ENCODE measurements around the gene AP4E1. TPM values are rescaled to one million over a fixed set of nuclear protein-coding genes. Genes with fewer than 3 reads are reported as not detected.

The AP4E1 gene
- total and polyA plus RNA-seq, 4 experiments from 2014 or later: 3.0 to 15.2 (median 9.1) TPM

DNA sequence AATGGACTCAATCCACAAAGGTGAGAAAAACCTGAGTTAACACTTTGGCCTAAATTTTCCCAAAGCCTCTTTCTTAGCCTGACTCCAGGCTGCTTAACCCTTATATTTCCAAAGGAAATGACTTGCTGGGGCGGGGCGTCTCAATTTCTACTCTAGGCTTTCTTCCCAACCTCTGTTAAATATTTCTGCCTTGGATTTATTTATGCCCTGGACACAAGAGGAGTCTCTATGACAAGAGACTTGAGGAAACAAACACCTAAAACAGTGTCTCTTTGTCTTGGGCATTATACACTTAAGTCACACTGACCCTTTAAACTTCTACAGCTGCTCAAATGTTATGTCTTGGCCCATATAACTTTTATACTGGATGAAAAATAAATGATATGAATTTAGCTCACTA is 28.3 kb upstream of the AP4E1 start:
- Histone ChIP-seq H3K4me3 (ENCODE audit: low read length in 2 of 2) (no peak overlapping the region), H3K27ac (ENCODE audit: low read depth, low read length) (no peak overlapping the region), H3K9me3 (ENCODE audit: control insufficient read depth in 1 of 2, low read length in 2 of 2) (no peaks in the 10 kb centered on the region), H3K36me3 (ENCODE audit: insufficient read depth, low read length) (no peaks in the 10 kb centered on the region), H3K4me1 (ENCODE audit: insufficient read depth, low read length) (peaks cover 28% of the 10 kb centered on the region), H3K27me3 (ENCODE audit: insufficient read depth, low read length) (no peaks in the 10 kb centered on the region)
- DNase-seq: no peak
- Mint-ChIP-seq H3K4me3 (peak overlapping the region in 2 of 8 donors; percentile 41 to 49), H3K36me3 (no peaks in the 10 kb centered on the region), H3K27me3 (no peaks in the 10 kb centered on the region), H3K27ac (peak overlapping the region in 6 of 7 donors; percentile 31 to 85 (median 80)), H3K9me3 (peaks cover 0 to 2% (median 0%) of the 10 kb centered on the region in 8 donors), H3K4me1 (peaks cover 18 to 65% (median 34%) of the 10 kb centered on the region in 4 donors)
- ChIA-PET CTCF (ENCODE audit: partially characterized antibody) (interaction anchor here (1.0 to 3.4 kb wide), 4 partner anchors 11 to 205 kb away, joined by 3 to 16 read pairs (median 8); partner anchors contain the start of gene AP4E1), POLR2A (ENCODE audit: partially characterized antibody) (interaction anchor here (0.9 to 1.0 kb wide), 2 partner anchors 27 to 194 kb away, joined by 5 to 7 read pairs; partner anchors contain the start of gene TRPM7)
- intact Hi-C loops (cut with micrococcal nuclease): loop anchor here (1.0 kb wide), 1 partner anchor 27 kb away; no protein-coding TSS in a partner anchor

DNA sequence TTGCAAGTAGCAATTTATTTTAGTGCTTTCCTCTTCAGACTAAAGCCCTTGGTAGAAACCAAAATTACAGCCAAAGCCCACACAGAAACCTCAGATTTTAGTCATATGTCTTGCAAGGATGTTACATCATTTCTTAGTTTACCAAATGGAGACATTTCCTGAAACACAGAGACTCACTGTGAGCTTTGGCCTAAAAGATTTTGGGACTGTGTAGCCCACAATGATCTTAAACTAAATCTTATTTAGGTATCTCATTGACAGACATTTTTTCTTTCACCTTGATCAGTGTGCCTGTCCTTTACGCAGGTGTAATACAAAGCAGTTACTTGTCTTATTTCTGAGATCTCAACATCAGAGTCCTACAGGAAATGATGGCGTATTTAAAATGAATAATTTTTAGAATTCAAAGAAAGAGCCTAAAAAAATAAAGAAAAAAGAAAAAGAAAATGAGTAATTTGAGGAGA is 27.8 kb upstream of the AP4E1 start:
- Histone ChIP-seq H3K4me1 (ENCODE audit: insufficient read depth, low read length) (peaks cover 31% of the 10 kb centered on the region), H3K36me3 (ENCODE audit: insufficient read depth, low read length) (no peaks in the 10 kb centered on the region), H3K9me3 (ENCODE audit: control insufficient read depth in 1 of 2, low read length in 2 of 2) (no peaks in the 10 kb centered on the region), H3K4me3 (ENCODE audit: low read length in 2 of 2) (no peak overlapping the region), H3K27me3 (ENCODE audit: insufficient read depth, low read length) (no peaks in the 10 kb centered on the region), H3K27ac (ENCODE audit: low read depth, low read length) (no peak overlapping the region)
- peak in 3 of 5 donors; percentile 26 to 33 (median 30) for DNase-seq
- CTCF ChIA-PET (ENCODE audit: partially characterized antibody): interaction anchor here (1.0 to 3.4 kb wide), 4 partner anchors 11 to 205 kb away, joined by 3 to 16 read pairs (median 8); partner anchors contain the start of gene AP4E1
- no peaks in the 10 kb centered on the region for H3K27me3 Mint-ChIP-seq
- POLR2A ChIA-PET (ENCODE audit: partially characterized antibody): interaction anchor here (0.9 to 1.0 kb wide), 2 partner anchors 27 to 194 kb away, joined by 5 to 7 read pairs; partner anchors contain the start of gene TRPM7
- intact Hi-C loops (cut with micrococcal nuclease): loop anchor here (1.0 kb wide), 1 partner anchor 27 kb away; no protein-coding TSS in a partner anchor
- H3K9me3 Mint-ChIP-seq: peaks cover 0 to 2% (median 0%) of the 10 kb centered on the region in 8 donors
- peak overlapping the region in 6 of 7 donors; percentile 31 to 85 (median 80) for H3K27ac Mint-ChIP-seq
- peak overlapping the region in 3 of 8 donors; percentile 10 to 49 (median 41) for H3K4me3 Mint-ChIP-seq
- peaks cover 20 to 70% (median 38%) of the 10 kb centered on the region in 4 donors for H3K4me1 Mint-ChIP-seq
- no peaks in the 10 kb centered on the region for H3K36me3 Mint-ChIP-seq

DNA sequence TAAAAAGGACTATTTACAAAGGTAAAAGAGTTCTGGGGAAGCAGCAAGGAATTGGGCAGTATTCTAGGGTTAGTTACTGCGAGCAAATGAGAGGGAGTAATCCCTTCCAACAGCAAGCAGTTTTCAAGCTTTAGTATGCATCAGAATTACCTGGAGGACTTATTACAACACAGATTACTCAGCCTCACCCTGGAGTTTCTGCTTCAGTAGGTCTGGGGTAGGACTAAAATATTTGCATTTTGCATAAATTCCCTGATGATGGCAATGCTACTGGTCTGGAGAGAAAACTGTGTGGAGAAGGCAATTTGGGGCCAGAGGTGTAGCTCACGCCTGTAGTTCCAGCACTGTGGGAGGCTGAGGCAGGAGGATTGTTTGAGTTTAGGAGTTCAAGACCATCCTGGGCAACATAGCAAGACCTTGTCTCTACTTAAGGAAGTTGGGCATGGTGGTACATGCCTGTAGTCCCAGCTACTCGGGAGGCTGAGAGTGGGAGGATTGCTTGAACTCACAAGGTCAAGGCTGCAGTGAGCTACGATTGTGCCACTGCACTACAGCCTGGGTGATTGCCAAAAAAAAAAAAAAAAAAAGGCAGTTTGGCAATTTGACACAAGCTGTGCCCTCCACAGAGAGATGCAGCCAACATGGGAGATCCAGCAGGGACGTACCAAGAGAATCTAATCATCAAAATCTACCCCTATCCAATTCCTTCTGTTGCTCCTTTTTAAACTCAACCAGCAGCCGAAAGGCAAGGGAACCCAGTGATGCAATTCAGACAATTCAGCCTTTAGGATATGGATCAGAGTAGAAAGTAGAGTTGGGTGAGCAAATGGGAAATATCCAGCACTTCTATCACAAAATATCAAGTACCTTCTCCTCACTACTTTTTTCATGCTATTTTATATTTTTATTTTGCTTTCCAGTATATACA is 27.1 kb upstream of the AP4E1 start:
- Histone ChIP-seq H3K27ac (ENCODE audit: low read depth, low read length) (no peak overlapping the region), H3K36me3 (ENCODE audit: insufficient read depth, low read length) (no peaks in the 10 kb centered on the region), H3K27me3 (ENCODE audit: insufficient read depth, low read length) (no peaks in the 10 kb centered on the region), H3K9me3 (ENCODE audit: control insufficient read depth in 1 of 2, low read length in 2 of 2) (no peaks in the 10 kb centered on the region), H3K4me1 (ENCODE audit: insufficient read depth, low read length) (peaks cover 31% of the 10 kb centered on the region), H3K4me3 (ENCODE audit: low read length in 2 of 2) (no peak overlapping the region)
- Mint-ChIP-seq H3K9me3 (peaks cover 0 to 2% (median 0%) of the 10 kb centered on the region in 8 donors), H3K27ac (peak overlapping the region in 4 of 7 donors; percentile 78 to 85 (median 82)), H3K27me3 (no peaks in the 10 kb centered on the region), H3K4me1 (peaks cover 22 to 75% (median 41%) of the 10 kb centered on the region in 4 donors), H3K4me3 (peak overlapping the region in 1 of 8 donors; percentile 10), H3K36me3 (peaks cover 0 to 2% of the 10 kb centered on the region in 2 donors)
- DNase-seq: no peak
- POLR2A ChIA-PET (ENCODE audit: partially characterized antibody): no interaction called here
- intact Hi-C loops (cut with micrococcal nuclease): no loop called here
- CTCF ChIA-PET (ENCODE audit: partially characterized antibody): interaction anchor here (1.0 to 3.4 kb wide), 5 partner anchors 9 to 206 kb away, joined by 3 to 16 read pairs (median 4); partner anchors contain the start of gene AP4E1

DNA sequence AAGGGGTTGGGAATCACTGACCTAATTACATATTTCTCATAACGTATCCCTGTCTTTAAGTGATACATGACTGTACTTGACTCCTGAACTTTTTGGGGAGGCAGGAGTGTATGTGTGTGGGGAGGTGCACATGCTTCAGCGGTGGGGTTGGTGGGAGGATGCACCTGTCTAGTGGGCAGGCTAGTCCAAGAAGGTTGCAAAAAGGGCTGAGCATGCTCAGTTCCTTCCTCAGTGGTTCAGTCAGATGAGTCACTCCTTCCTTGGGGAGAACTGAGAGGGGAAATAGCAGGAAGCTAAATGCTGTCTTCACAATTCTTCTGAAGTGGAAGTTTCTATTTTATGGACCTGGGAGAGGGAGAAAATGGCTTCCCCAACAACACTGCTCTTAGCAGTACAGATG is 24.6 kb upstream of the AP4E1 start:
- Histone ChIP-seq H3K4me3 (ENCODE audit: low read length in 2 of 2) (no peak overlapping the region), H3K9me3 (ENCODE audit: control insufficient read depth in 1 of 2, low read length in 2 of 2) (no peaks in the 10 kb centered on the region), H3K27me3 (ENCODE audit: insufficient read depth, low read length) (no peaks in the 10 kb centered on the region), H3K27ac (ENCODE audit: low read depth, low read length) (no peak overlapping the region), H3K4me1 (ENCODE audit: insufficient read depth, low read length) (peaks cover 24% of the 10 kb centered on the region), H3K36me3 (ENCODE audit: insufficient read depth, low read length) (no peaks in the 10 kb centered on the region)
- DNase-seq: no peak
- Mint-ChIP-seq H3K27me3 (no peaks in the 10 kb centered on the region), H3K27ac (peak overlapping the region in 2 of 7 donors; percentile 19 to 57), H3K4me1 (peaks cover 16 to 53% (median 30%) of the 10 kb centered on the region in 4 donors), H3K36me3 (peaks cover 0 to 2% of the 10 kb centered on the region in 2 donors), H3K4me3 (peak overlapping the region in 1 of 8 donors; percentile 19), H3K9me3 (peaks cover 0 to 2% (median 0%) of the 10 kb centered on the region in 8 donors)
- ChIA-PET CTCF (ENCODE audit: partially characterized antibody) (interaction anchor here (3.4 kb wide), 1 partner anchor 22 kb away, joined by 29 read pairs; no protein-coding TSS in a partner anchor), POLR2A (ENCODE audit: partially characterized antibody) (interaction anchor here (1.4 kb wide), 1 partner anchor 15 kb away, joined by 3 read pairs; no protein-coding TSS in a partner anchor)
- intact Hi-C loops (cut with micrococcal nuclease): no loop called here

DNA sequence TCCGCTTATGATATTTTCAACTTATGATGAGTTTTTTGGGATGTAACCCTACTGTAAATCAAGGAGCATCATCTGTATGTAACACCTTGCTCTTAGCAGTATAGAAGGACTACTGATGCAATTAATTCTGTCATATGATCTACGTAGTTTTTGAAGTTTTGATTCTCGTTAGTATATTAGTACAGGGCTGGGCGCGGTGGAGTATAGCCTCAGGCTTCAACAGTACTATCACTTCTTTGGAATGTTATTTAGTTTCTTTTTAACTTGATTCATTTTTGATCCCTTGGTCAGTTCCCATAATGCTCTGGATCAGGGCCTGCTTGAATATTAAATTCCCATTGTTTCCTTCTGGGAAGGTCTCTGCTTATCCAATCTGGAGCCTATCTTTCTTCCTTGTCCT is 23.9 kb upstream of the AP4E1 start:
- CTCF ChIA-PET (ENCODE audit: partially characterized antibody): interaction anchor here (1.0 to 3.5 kb wide), 7 partner anchors 8 to 221 kb away, joined by 3 to 29 read pairs (median 6); no protein-coding TSS in a partner anchor
- DNase-seq: no peak
- Histone ChIP-seq H3K4me1 (ENCODE audit: insufficient read depth, low read length) (peaks cover 19% of the 10 kb centered on the region), H3K36me3 (ENCODE audit: insufficient read depth, low read length) (no peaks in the 10 kb centered on the region), H3K9me3 (ENCODE audit: control insufficient read depth in 1 of 2, low read length in 2 of 2) (no peaks in the 10 kb centered on the region), H3K27me3 (ENCODE audit: insufficient read depth, low read length) (no peaks in the 10 kb centered on the region), H3K27ac (ENCODE audit: low read depth, low read length) (no peak overlapping the region), H3K4me3 (ENCODE audit: low read length in 2 of 2) (no peak overlapping the region)
- intact Hi-C loops (cut with micrococcal nuclease): no loop called here
- no peaks in the 10 kb centered on the region for H3K9me3 Mint-ChIP-seq
- peak overlapping the region in 4 of 7 donors; percentile 6 to 68 (median 36) for H3K27ac Mint-ChIP-seq
- H3K36me3 Mint-ChIP-seq: peaks cover 2 to 4% of the 10 kb centered on the region in 2 donors
- no peaks in the 10 kb centered on the region for H3K27me3 Mint-ChIP-seq
- H3K4me3 Mint-ChIP-seq: peak overlapping the region in 2 of 8 donors; percentile 2 to 10
- POLR2A ChIA-PET (ENCODE audit: partially characterized antibody): interaction anchor here (0.5 to 1.4 kb wide), 2 partner anchors 15 to 52 kb away, joined by 3 read pairs; no protein-coding TSS in a partner anchor
- peaks cover 14 to 46% (median 25%) of the 10 kb centered on the region in 4 donors for H3K4me1 Mint-ChIP-seq

DNA sequence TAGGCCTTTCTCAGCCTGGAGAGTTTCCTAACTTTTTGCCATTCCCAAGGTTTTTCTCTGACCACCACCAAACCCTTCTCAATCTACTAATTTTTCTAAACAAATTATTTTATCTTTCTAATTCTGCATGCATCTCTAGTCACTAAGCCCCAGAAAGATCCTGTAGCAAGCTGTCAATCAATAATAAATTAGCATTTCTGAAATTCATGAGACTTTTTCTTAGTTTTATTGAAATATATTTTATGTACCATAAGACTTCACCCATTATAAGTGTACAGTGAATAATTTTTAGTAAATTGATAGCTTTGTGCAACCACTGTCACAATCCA is 22.4 kb upstream of the AP4E1 start:
- Histone ChIP-seq H3K9me3 (ENCODE audit: control insufficient read depth in 1 of 2, low read length in 2 of 2) (peaks cover 0 to 4% of the 10 kb centered on the region in 2 donors), H3K4me1 (ENCODE audit: insufficient read depth, low read length) (peaks cover 11% of the 10 kb centered on the region), H3K27me3 (ENCODE audit: insufficient read depth, low read length) (no peaks in the 10 kb centered on the region), H3K36me3 (ENCODE audit: insufficient read depth, low read length) (no peaks in the 10 kb centered on the region), H3K27ac (ENCODE audit: low read depth, low read length) (no peak overlapping the region), H3K4me3 (ENCODE audit: low read length in 2 of 2) (no peak overlapping the region)
- CTCF ChIA-PET (ENCODE audit: partially characterized antibody): interaction anchor here (0.7 to 3.5 kb wide), 11 partner anchors 8 to 264 kb away, joined by 3 to 29 read pairs (median 5); no protein-coding TSS in a partner anchor
- peak overlapping the region in 1 of 8 donors; percentile 88 for H3K4me3 Mint-ChIP-seq
- H3K36me3 Mint-ChIP-seq: peaks cover 4 to 11% of the 10 kb centered on the region in 2 donors
- no peak for DNase-seq
- peaks cover 0 to 8% (median 6%) of the 10 kb centered on the region in 8 donors for H3K9me3 Mint-ChIP-seq
- POLR2A ChIA-PET (ENCODE audit: partially characterized antibody): no interaction called here
- peaks cover 10 to 35% (median 21%) of the 10 kb centered on the region in 4 donors for H3K4me1 Mint-ChIP-seq
- no peaks in the 10 kb centered on the region for H3K27me3 Mint-ChIP-seq
- intact Hi-C loops (cut with micrococcal nuclease): loop anchor here (1.0 kb wide), 2 partner anchors 21 to 211 kb away; no protein-coding TSS in a partner anchor
- peak overlapping the region in 4 of 7 donors; percentile 68 to 89 (median 84) for H3K27ac Mint-ChIP-seq
